ACC112 (cell line): Measurements from ENCODE around the gene TRANK1.

Experiments
- H2AFZ ChIP-seq: fragments of 200-600 bp; sonication (generic); one replicate; pipeline ENCODE4 v1.6.0; 2017; ENCODE audit warnings: antibody characterized with exemption, low read length; ENCODE audit not compliant: unreplicated experiment
- H3K27ac ChIP-seq: fragments of 200-600 bp; sonication (generic); 2 replicates; pipeline ENCODE4 v1.5.1; 2014; ENCODE audit warnings: low read depth, mild to moderate bottlenecking, antibody characterized with exemption, low read length, moderate library complexity
- H3K27me3 ChIP-seq: fragments of 200-600 bp; sonication (generic); 2 replicates; pipeline ENCODE4 v1.6.1; 2014; ENCODE audit warnings: mild to moderate bottlenecking, antibody characterized with exemption, low read length, moderate library complexity, mixed read lengths; ENCODE audit not compliant: insufficient read depth
- H3K36me3 ChIP-seq: fragments of 200-600 bp; sonication (generic); 2 replicates; pipeline ENCODE4 v1.6.1; 2016; ENCODE audit warnings: mild to moderate bottlenecking, antibody characterized with exemption, low read length, moderate library complexity, mixed read lengths; ENCODE audit not compliant: insufficient read depth
- H3K4me1 ChIP-seq: fragments of 200-600 bp; sonication (generic); one replicate; pipeline ENCODE4 v1.6.1; 2016; ENCODE audit warnings: low read length, mixed read lengths; ENCODE audit not compliant: insufficient read depth, unreplicated experiment, control insufficient read depth
- H3K4me3 ChIP-seq: fragments of 200-600 bp; sonication (generic); 2 replicates; pipeline ENCODE4 v1.5.1; 2014; ENCODE audit warnings: mild to moderate bottlenecking, low read depth, low read length
- H3K79me2 ChIP-seq: fragments of 200-600 bp; sonication (generic); one replicate; pipeline ENCODE4 v1.6.0; 2016; ENCODE audit warnings: low read length; ENCODE audit not compliant: control insufficient read depth, unreplicated experiment, insufficient read depth

TRANK1 gene

DNA sequence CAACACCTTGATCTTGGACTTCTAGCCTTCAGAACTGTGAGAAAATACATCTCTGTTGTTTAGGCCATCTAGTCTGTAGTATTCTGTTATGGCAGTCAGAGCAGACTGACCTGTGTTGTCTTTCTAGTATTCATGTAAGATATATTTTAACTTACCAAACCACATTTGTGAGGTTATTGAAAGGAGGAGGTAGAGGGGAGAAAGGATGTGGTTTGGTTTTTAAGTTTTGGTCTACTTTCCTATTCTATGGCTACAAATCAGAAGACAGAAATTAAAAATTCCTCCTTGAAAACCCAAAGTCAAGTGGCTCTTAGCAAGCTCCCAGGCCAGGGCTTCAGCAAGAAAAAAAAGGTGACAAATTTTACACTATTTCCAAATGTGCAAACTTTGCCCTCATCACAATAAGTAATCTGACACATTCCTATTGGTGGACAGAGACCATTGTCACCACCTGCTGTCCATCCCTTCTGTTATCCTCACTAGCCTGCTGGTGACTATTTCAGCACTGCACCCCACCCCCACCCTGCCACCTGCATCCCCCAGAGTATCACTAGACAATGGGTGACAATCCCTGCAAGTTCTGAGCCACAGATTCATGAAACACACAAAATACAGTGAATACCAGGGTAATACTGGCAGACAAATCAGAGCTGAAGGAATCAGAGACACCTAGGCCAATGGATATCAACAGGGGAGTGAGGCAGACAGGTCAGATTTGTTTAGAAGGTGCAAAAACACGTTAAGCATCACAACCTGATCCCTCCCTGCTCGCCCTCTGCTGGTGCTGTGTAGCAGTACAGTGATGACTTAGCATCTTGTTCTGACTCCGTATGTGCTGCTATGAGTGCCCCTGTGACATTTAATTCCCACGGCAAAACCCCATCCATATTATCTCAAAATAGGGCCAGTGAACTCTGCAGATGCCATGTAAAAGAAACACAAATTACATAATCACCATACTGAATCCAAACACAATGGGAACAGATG is 101.5 kb downstream of the TRANK1 start:
- no peak overlapping the region for H3K27ac ChIP-seq
- no peak overlapping the region for H2AFZ ChIP-seq
- H3K27me3 ChIP-seq, result no peaks in the 10 kb centered on the region
- H3K4me3 ChIP-seq, result no peak overlapping the region
- peaks cover 11% of the 10 kb centered on the region; the same call in 1 of the 2 replicates for H3K36me3 ChIP-seq
- H3K79me2 ChIP-seq, result no peaks in the 10 kb centered on the region
- H3K4me1 ChIP-seq, result no peaks in the 10 kb centered on the region

GRCh38 chr3:36842275-36842674 is 102.6 kb downstream of the TRANK1 start:
- Histone ChIP-seq H2AFZ (no peak overlapping the region), H3K36me3 (peaks cover 11% of the 10 kb centered on the region; the same call in 1 of the 2 replicates), H3K27ac (no peak overlapping the region), H3K27me3 (no peaks in the 10 kb centered on the region), H3K4me1 (no peaks in the 10 kb centered on the region), H3K79me2 (no peaks in the 10 kb centered on the region), H3K4me3 (no peak overlapping the region)

DNA sequence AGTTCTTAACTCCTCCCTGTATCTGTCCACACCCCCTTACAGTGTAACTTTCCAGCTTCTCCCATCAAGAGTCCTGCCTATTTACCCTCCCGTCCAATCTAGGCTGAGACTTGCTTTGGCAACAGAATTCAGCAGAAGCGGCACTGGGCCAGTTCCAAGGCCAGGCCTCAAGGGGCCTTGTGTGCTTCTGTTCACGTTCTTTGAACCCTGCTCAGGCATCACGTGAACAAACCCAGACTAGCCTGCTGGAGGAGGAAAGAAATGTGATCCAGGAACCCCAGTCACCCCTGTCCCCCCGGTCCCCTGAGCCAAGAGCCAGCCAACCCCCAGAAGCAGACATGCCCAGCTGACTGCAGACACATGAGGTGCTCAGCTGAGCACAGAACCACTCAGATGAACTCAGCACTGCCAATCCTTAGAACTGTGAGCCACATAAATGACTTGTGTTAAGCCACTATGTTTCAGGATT is 104.4 kb downstream of the TRANK1 start:
- peaks cover 11% of the 10 kb centered on the region; the same call in 1 of the 2 replicates for H3K36me3 ChIP-seq
- H3K4me3 ChIP-seq, result no peak overlapping the region
- H3K4me1 ChIP-seq, result no peaks in the 10 kb centered on the region
- no peak overlapping the region for H2AFZ ChIP-seq
- no peak overlapping the region for H3K27ac ChIP-seq
- no peaks in the 10 kb centered on the region for H3K27me3 ChIP-seq
- no peaks in the 10 kb centered on the region for H3K79me2 ChIP-seq

- H3K4me1 ChIP-seq, result no peaks in the 10 kb centered on the region
- H3K79me2 ChIP-seq, result no peaks in the 10 kb centered on the region
- H3K27me3 ChIP-seq, result no peaks in the 10 kb centered on the region
- no peak overlapping the region for H3K27ac ChIP-seq
- H2AFZ ChIP-seq, result no peak overlapping the region
- peaks cover 14% of the 10 kb centered on the region for H3K36me3 ChIP-seq
- H3K4me3 ChIP-seq, result no peak overlapping the region
These were observed 107.8 kb downstream of the TRANK1 start for GRCh38 chr3:36837089-36837488.

- Histone ChIP-seq H2AFZ (no peak overlapping the region), H3K79me2 (no peaks in the 10 kb centered on the region), H3K4me1 (no peaks in the 10 kb centered on the region), H3K36me3 (peaks cover 7% of the 10 kb centered on the region; the same call in 1 of the 2 replicates), H3K27ac (no peak overlapping the region), H3K4me3 (no peak overlapping the region), H3K27me3 (no peaks in the 10 kb centered on the region)
These were observed 111.6 kb downstream of the TRANK1 start for GRCh38 chr3:36833160-36833814.

DNA sequence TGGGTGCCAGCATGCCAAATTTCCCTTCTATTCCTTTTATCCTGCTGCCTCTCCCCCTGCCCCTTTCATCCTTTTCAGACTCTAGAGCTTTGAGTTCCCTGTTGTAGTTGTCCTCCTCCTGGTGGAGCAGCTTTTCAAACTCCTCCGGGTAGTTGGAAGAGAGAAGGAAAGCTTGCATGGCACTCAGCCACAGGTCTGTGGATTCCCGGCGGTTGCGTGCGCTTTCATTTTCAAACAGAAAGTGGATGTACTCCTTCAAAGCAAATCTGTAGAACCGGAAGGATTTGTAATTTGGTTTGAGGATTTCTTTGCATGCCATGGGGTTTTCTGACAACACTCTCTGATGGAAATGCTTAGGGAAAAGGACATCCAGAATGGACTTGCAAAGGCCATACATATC is 112.4 kb downstream of the TRANK1 start:
- Histone ChIP-seq H3K4me1 (no peaks in the 10 kb centered on the region), H3K27ac (no peak overlapping the region), H3K4me3 (no peak overlapping the region), H3K27me3 (no peaks in the 10 kb centered on the region), H3K79me2 (no peaks in the 10 kb centered on the region), H3K36me3 (peaks cover 7% of the 10 kb centered on the region; the same call in 1 of the 2 replicates), H2AFZ (no peak overlapping the region)

DNA sequence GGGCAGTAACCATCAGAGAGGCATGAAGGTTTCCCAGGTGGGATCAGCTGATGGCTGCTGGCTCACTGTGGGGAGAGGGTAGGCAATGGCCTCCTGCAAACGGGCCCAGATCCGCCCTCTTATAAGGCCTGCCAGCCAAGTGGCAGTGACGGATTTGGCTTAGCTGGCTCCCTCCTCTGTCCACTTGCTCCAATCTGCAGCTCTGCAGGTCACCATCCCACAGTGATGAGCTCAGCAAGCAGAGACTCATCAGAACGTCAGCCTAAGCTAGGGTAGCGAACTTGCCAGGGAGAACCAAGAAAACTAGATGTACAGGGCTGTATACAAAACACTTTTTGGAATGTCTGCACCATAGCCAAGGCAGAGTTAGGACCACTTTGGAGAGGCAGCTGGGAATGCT is 117.7 kb downstream of the TRANK1 start:
- no peak overlapping the region for H3K4me3 ChIP-seq
- H3K36me3 ChIP-seq, result no peaks in the 10 kb centered on the region
- H3K4me1 ChIP-seq, result no peaks in the 10 kb centered on the region
- H3K79me2 ChIP-seq, result no peaks in the 10 kb centered on the region
- no peak overlapping the region for H2AFZ ChIP-seq
- no peak overlapping the region for H3K27ac ChIP-seq
- H3K27me3 ChIP-seq, result no peaks in the 10 kb centered on the region

- no peaks in the 10 kb centered on the region for H3K79me2 ChIP-seq
- no peak overlapping the region for H3K4me3 ChIP-seq
- H3K36me3 ChIP-seq, result no peaks in the 10 kb centered on the region
- no peak overlapping the region for H3K27ac ChIP-seq
- H3K27me3 ChIP-seq, result no peaks in the 10 kb centered on the region
- H3K4me1 ChIP-seq, result no peaks in the 10 kb centered on the region
- H2AFZ ChIP-seq, result no peak overlapping the region
These were observed 118.6 kb downstream of the TRANK1 start for GRCh38 chr3:36826240-36826639.

DNA sequence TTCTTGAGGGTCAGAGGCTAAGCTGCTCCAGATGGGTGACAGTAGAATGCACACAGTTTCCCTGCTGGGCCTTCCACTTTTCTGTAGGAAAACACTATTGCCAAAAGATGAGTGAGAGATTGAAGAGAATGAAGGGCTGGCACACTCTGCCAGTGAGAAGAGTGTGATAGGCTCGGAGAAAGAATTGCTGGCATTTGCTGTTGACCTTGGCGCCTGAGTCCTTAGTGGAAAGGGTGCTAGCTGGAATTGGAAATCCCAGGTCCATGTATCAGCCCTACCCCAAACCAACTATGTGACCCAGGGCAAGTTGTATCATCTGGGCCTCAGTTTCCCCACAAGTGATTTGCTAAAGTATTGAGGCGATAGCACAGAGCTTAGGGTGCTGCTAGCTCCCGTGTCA is 120.4 kb downstream of the TRANK1 start:
- no peak overlapping the region for H2AFZ ChIP-seq
- no peak overlapping the region for H3K4me3 ChIP-seq
- H3K27ac ChIP-seq, result no peak overlapping the region
- H3K79me2 ChIP-seq, result no peaks in the 10 kb centered on the region
- no peaks in the 10 kb centered on the region for H3K36me3 ChIP-seq
- no peaks in the 10 kb centered on the region; the same call in 1 of the 2 replicates for H3K27me3 ChIP-seq
- no peaks in the 10 kb centered on the region for H3K4me1 ChIP-seq

- Histone ChIP-seq H3K4me1 (no peaks in the 10 kb centered on the region), H3K27ac (no peak overlapping the region), H3K27me3 (no peaks in the 10 kb centered on the region; the same call in 1 of the 2 replicates), H3K4me3 (no peak overlapping the region), H2AFZ (no peak overlapping the region), H3K79me2 (no peaks in the 10 kb centered on the region), H3K36me3 (no peaks in the 10 kb centered on the region)
These were observed 121.0 kb downstream of the TRANK1 start for GRCh38 chr3:36823806-36824205.
